Natural killer cell treated with Interleukin-12 subunit alpha and Interleukin-12 subunit beta and Interleukin-15 and Interleukin-18, amount 100 ng/mL, for 72 hours (primary cell): Measurements from ENCODE around the gene ARFGAP1. TPM values are rescaled to one million over a fixed set of nuclear protein-coding genes. Genes with fewer than 3 reads are reported as not detected.

ENCODE experiments used
- ATAC-seq, 2 donors: fragments of 150-1000 bp; cut with Tn5 transposase in 1 of 2; sonication (Bioruptor Pico), chemical (Tn5 transposase) in 1 of 2; 2 replicates each; pipeline ENCODE4 v1.10.0; 2021
- DNase-seq: peaks from one replicate; pipeline ENCODE4 v3.0.0; 2022; ENCODE audit warnings: low spot score
- H3K27ac Mint-ChIP-seq, 2 donors: 1 replicate in 1 of 2; 2 replicates in 1 of 2; pipeline ENCODE4 v1.8.0; 2022; ENCODE audit warnings: mixed read lengths in 2 of 2, mild to moderate bottlenecking in 1 of 2, moderate library complexity in 1 of 2
- H3K27me3 Mint-ChIP-seq, 2 donors: 1 replicate in 1 of 2; 2 replicates in 1 of 2; pipeline ENCODE4 v1.8.0; 2022; ENCODE audit warnings: mixed read lengths in 2 of 2
- H3K36me3 Mint-ChIP-seq: one replicate; pipeline ENCODE4 v1.8.0; 2022; ENCODE audit warnings: mixed read lengths
- H3K4me1 Mint-ChIP-seq, 2 donors: 1 replicate in 1 of 2; 2 replicates in 1 of 2; pipeline ENCODE4 v1.8.0; 2022; ENCODE audit warnings: low read depth in 2 of 2, mixed read lengths in 2 of 2, mild to moderate bottlenecking in 1 of 2
- H3K4me3 Mint-ChIP-seq: one replicate; pipeline ENCODE4 v1.8.0; 2022; ENCODE audit warnings: mixed read lengths
- H3K9me3 Mint-ChIP-seq: 2 replicates; pipeline ENCODE4 v1.8.0; 2022; ENCODE audit warnings: mixed read lengths
- total RNA-seq, 2 donors: library from RNA; stranded (reverse); gene quantifications; one replicate each; pipeline ENCODE4 v1.2.3, GENCODE V29; 2022

Gene ARFGAP1
- total RNA-seq, 2 donors from 2014 or later: 87.2 to 144 TPM

DNA sequence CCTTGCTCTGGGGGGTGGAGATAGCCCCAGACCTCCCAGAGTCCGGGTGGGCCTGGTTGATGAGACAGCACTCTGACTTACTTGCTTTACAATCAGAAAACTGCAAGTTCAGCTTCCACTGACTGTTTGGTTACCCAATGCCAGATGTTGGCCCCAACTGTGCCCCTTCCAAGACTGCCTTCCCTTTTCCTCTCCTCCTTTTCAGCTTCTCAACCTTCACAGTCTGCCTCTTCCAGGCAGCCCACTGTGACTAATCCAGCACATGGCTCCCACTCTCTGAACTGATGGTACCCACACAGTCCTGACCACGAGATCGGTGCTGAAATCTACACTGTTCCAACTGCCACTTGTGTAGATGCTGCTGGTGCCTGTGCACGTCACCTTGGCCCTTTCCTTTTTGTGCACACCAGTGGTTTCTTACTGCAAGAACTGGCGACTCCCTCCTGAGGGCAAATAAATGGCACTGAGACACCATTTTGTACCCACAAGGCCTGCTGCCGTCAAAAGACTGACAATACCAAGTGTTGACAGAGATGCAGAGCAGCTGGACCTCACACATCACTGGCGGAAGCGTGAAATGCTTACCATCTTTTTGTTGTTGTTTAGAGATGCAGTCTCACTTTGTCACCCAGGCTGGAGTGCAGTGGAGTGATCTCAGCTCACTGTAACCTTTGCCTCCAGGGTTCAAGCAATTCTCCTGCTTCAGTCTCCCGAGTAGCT lies 1.8 kb upstream of the ARFGAP1 start:
- Mint-ChIP-seq H3K27me3 (peaks cover 9 to 12% of the 10 kb centered on the region in 2 donors), H3K4me3 (no peak overlapping the region), H3K27ac (peak overlapping the region in 1 of 2 donors; percentile 53), H3K36me3 (no peaks in the 10 kb centered on the region), H3K9me3 (no peaks in the 10 kb centered on the region), H3K4me1 (peaks cover 18 to 22% of the 10 kb centered on the region in 2 donors)
- ATAC-seq (no peak), DNase-seq (no peak)

DNA sequence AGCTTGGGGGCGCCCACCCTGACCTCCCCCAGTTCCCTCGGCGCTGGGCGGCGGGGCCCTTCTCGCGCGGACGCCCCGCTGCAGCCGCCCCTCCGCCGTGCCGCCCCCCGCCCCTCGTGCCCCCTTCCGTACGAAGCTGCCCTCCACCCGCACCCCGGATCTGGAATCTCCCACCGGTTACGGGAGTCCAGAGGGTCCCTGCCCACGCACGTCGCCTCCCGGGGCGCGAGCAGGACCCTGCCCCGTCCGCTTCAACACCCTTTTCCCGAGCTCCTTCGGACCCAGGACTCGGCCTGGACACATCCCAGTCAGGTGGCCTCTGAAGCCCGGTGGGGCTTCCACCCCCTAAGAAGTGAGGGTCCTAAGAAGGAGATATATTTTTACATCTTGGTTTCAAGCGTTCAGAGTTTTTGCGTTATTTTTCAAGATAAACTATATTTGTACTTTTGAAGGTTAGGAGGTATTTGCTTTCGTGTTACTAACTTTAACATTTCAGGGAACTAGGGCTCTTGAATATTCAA lies 506 bp downstream of the ARFGAP1 start:
- peaks cover 0 to 2% of the 10 kb centered on the region in 2 donors for H3K27me3 Mint-ChIP-seq
- ATAC-seq (peak in 1 of 2 donors; percentile 15), DNase-seq (no peak)
- H3K36me3 Mint-ChIP-seq: no peaks in the 10 kb centered on the region
- H3K4me3 Mint-ChIP-seq: peak overlapping the region; percentile 95
- H3K4me1 Mint-ChIP-seq: peaks cover 18 to 22% of the 10 kb centered on the region in 2 donors
- no peaks in the 10 kb centered on the region for H3K9me3 Mint-ChIP-seq
- H3K27ac Mint-ChIP-seq: peak overlapping the region; percentile 77 to 88

DNA sequence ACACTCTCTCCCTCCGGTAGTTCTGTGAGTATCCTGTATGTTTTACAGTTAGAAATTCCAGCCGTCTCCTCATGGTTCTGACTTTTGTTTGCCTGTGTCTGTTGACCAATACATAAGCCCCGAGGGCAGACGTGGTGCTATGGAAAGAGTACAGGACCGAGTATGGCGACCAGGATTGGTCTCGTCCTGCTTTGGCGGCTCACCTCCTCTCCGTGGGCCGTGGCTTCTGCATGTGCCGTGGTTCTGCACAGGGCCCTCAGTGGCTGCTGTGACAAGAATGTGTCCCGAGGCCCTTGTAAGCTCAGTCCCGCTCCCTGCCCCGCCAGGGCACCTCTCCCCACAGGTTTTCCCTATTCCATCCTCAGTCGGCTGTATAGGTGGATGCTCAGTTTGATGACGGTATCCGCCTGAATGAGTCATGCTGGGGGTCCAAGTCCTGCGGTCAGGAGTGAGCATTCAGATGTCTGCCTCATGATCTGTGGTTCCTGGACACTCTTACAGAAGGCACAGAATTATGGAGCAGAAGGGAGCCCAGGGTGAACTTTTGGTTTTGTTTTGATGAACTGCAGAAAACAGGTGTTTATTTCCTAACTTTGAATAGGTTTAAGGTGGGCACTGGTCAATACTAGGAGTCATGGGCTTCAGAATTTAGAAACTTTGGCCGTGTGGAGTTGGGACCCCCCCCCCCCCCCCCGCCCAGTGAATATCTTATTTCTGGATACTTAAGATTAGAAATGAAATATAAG lies 1.2 kb downstream of the ARFGAP1 start:
- ATAC-seq (no peak), DNase-seq (no peak)
- Mint-ChIP-seq H3K27ac (peak overlapping the region; percentile 77 to 88), H3K4me1 (peaks cover 18 to 22% of the 10 kb centered on the region in 2 donors), H3K27me3 (no peaks in the 10 kb centered on the region), H3K36me3 (no peaks in the 10 kb centered on the region), H3K9me3 (no peaks in the 10 kb centered on the region), H3K4me3 (peak overlapping the region; percentile 95)

DNA sequence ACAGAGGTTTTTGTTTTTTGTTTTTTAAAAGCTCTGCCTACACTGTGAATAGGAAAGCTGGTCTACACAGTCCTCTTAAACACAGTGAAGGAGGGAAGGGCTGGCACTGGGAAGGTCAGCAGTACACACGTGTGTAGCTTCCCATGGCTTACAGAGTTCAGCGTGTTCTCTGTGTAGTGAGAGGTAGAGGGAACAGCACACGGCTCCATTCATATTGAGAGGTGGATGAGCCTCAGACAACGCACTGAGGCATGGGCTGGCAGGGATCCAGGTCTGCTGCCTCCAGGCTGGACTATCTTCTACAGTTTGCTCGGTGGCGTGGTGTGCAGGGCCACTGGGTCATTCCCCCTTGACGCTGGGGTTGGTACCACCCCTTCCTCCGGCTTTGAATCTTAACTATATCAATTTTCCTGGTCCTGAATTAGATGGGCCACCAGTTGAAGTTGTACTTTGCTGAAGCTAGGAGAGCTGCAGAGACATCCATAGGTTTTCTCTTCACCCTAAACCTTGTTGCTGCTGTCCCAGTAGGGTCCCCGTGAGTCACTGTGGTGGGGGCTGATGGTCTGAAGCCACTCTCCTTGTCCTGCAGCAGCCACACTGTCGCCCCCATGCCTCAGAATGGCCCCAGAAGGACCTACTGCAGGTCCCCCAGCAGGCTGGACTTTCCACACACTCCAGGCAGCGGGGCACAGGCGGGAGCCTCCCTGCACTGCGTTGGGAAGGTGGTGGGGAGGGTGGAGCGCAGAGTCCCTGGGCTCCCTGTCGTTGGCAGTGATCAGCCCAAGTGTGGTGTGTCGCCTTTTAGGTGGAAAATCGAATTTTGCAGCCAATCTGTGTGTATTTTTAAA lies 2.0 kb downstream of the ARFGAP1 start:
- Mint-ChIP-seq H3K4me3 (peak overlapping the region; percentile 42), H3K4me1 (peaks cover 18 to 22% of the 10 kb centered on the region in 2 donors), H3K27me3 (no peaks in the 10 kb centered on the region), H3K9me3 (no peaks in the 10 kb centered on the region), H3K36me3 (no peaks in the 10 kb centered on the region), H3K27ac (peak overlapping the region in 1 of 2 donors; percentile 25)
- ATAC-seq: no peak
- no peak for DNase-seq

DNA sequence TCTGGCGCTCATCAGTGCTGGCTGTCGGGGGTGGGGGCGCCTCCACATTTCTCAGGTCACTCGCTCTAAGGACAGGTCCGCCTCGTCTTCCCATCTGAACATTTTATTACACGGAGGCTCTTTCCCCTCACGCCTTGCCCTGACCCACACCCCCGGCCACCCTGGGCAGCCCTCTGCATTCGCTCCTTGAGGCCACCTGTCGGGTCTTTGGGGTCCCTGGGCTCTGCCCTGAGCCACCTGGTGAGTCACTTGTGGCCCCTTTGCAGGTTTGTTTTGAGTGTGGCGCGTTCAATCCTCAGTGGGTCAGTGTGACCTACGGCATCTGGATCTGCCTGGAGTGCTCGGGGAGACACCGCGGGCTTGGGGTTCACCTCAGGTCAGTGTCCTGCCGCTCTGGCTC lies 3.2 kb downstream of the ARFGAP1 start:
- ATAC-seq (no peak), DNase-seq (no peak)
- Mint-ChIP-seq H3K36me3 (no peaks in the 10 kb centered on the region), H3K9me3 (no peaks in the 10 kb centered on the region), H3K4me3 (no peak overlapping the region), H3K4me1 (peaks cover 18 to 20% of the 10 kb centered on the region in 2 donors), H3K27me3 (no peaks in the 10 kb centered on the region), H3K27ac (no peak overlapping the region)

DNA sequence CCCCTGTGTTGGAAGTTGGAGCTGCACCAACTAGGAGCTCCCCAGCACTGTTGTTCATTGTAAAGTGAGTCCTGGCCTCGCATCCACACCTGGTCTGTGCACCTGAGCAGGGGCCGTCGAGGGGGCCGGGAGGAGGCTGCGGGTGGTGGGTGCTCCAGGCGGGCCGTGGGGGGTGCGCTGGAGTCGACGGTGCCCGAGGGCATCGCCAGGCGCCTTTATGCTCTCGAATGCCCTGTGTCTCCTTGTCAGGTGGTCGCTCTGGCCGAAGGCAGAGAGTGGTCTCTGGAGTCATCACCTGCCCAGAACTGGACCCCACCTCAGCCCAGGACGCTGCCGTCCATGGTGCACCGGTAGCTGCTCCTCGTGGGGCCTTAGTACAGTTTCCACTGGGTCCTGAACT lies 4.3 kb downstream of the ARFGAP1 start:
- no peak overlapping the region for H3K27ac Mint-ChIP-seq
- H3K36me3 Mint-ChIP-seq: no peaks in the 10 kb centered on the region
- no peaks in the 10 kb centered on the region for H3K9me3 Mint-ChIP-seq
- no peak overlapping the region for H3K4me3 Mint-ChIP-seq
- DNase-seq: no peak
- H3K27me3 Mint-ChIP-seq: no peaks in the 10 kb centered on the region
- peaks cover 14 to 18% of the 10 kb centered on the region in 2 donors for H3K4me1 Mint-ChIP-seq
- ATAC-seq: no peak

DNA sequence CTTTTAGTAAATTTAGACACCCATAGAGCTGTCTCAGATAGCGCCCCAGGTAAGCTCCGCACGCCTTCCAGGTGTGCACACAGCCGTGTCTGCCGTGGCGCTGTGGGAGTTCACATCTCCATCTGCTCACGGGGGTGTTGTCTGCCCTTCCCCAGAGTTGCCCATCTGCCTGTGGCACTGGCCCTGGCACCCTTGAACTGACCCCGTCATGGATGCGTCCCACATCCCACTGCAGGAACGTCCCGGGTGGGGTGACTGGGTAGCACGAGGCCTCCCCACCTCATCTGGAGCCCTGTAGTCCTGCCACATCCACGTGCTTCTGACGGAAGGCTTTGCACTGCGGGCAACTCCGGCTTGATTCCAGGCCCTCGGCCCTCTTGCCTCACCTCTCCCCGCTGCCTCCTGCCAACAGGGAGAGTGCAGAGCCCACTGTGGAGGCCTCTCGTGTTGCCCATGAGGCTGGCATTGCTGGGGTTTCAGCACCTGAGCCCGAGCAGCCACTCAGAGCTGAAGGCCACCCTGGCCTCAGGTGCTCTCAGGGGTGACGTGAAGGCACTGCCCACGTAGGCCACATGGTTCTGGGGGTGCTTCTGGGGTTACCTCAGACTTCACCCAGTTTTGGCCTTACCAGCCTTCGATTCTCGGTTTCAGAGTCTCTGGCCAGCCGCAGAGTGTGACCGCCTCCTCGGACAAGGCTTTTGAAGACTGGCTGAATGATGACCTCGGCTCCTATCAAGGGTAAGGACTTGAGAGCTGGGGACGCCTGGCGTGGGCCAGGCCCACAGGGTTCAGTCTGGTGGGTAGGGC lies 5.1 kb downstream of the ARFGAP1 start:
- no peak overlapping the region for H3K4me3 Mint-ChIP-seq

DNA sequence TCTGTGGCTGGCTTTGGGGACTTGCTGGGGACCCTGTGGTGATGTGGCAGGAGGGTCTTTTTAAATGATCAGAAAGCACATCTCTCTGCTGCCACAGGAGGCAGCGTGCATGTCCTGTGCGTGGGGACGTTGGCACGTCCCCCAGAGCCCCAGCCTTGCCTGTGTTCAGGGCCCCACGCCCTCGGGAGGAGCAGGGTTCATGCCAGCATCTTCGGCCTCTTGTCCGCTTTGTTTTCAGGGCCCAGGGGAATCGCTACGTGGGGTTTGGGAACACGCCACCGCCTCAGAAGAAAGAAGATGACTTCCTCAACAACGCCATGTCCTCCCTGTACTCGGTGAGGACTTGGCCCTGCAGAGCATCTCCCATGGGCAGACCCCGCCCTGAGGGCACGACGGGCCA lies 6.0 kb downstream of the ARFGAP1 start:
- Mint-ChIP-seq H3K9me3 (no peaks in the 10 kb centered on the region), H3K36me3 (no peaks in the 10 kb centered on the region), H3K4me1 (peaks cover 10 to 14% of the 10 kb centered on the region in 2 donors), H3K27me3 (no peaks in the 10 kb centered on the region), H3K4me3 (no peak overlapping the region), H3K27ac (no peak overlapping the region)
- no peak for DNase-seq
- ATAC-seq: no peak

More for the DNA sequence above, 5.1 kb downstream of the ARFGAP1 start:
- H3K9me3 Mint-ChIP-seq: no peaks in the 10 kb centered on the region
- ATAC-seq (no peak), DNase-seq (no peak)
- no peaks in the 10 kb centered on the region for H3K27me3 Mint-ChIP-seq
- H3K36me3 Mint-ChIP-seq: no peaks in the 10 kb centered on the region
- no peak overlapping the region for H3K27ac Mint-ChIP-seq
- H3K4me1 Mint-ChIP-seq: peaks cover 14 to 18% of the 10 kb centered on the region in 2 donors

DNA sequence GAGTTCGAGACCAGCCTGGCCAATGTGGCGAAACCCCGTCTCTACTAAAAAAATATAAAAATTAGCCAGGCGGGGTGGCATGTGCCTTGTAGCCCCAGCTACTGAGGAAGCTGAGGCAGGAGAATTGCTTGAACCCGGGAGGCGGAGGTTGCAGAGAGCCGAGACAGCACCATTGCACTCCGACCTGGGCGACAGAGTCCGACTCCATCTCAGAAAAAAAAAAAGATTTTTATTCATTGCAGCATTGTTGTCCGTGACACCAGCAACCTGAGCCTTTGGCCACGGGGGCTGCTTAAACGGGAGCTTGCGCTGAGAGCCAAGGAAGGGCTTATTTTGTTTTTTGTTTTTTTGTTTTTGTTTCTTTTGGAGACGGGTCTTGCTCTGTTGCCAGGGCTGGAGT lies 7.3 kb downstream of the ARFGAP1 start:
- no peaks in the 10 kb centered on the region for H3K9me3 Mint-ChIP-seq
- no peak overlapping the region for H3K27ac Mint-ChIP-seq
- DNase-seq: no peak
- H3K27me3 Mint-ChIP-seq: no peaks in the 10 kb centered on the region
- no peak overlapping the region for H3K4me3 Mint-ChIP-seq
- peaks cover under 1 to 5% of the 10 kb centered on the region in 2 donors for H3K4me1 Mint-ChIP-seq
- ATAC-seq: no peak
- H3K36me3 Mint-ChIP-seq: no peaks in the 10 kb centered on the region

DNA sequence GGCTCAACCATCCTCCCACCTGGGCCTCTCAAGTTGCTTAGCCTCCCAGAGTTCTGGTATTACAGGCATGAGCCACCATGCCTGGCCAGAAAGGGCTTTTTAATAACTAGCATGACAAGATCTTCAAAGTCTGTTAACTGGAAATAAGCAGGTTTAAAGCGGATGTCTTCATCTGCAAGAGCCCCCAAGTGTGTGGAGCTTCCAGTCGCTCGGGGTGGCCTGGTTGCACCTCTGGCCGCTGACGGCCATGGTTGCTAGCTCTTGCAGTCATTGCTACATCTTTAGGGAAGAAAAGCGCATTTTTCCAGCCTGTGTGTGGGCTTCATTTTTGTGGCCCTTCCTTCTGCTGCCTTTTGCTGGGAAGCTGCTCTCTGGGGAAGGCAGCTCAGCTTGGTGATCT lies 7.8 kb downstream of the ARFGAP1 start:
- no peak overlapping the region for H3K4me3 Mint-ChIP-seq
- ATAC-seq: no peak
- H3K27ac Mint-ChIP-seq: no peak overlapping the region
- H3K36me3 Mint-ChIP-seq: no peaks in the 10 kb centered on the region
- no peaks in the 10 kb centered on the region for H3K9me3 Mint-ChIP-seq
- H3K4me1 Mint-ChIP-seq: peaks cover 0 to 1% of the 10 kb centered on the region in 2 donors
- H3K27me3 Mint-ChIP-seq: no peaks in the 10 kb centered on the region
- no peak for DNase-seq

DNA sequence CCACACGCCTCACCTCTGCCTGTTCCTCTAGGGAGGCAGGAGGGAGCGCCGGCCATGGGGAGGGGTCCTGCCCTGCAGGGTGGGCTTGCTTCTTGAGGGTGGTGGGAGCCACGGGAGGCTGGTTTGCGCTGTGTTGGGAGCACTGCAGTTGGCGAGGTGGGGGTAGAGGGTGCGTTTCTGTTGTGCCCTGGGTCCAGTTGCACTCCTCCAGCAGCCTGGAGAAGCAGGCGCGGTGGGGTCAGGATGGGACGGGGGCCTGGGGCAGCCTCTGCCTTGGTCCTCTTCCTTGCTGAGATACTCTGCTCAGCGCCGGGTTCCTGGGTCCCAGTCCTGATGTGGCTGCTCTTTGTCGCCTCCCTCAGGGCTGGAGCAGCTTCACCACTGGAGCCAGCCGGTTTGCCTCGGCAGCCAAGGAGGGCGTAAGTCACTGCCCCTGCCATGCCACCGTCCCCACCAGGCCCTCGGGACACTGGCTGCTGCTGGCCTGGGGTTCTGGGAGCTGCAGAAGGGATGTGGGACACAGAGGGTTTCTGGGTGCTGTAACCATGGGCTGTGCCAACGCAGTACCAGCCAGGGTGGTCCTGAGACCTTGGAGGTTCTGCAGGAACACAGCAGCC lies 8.4 kb downstream of the ARFGAP1 start:
- no peaks in the 10 kb centered on the region for H3K9me3 Mint-ChIP-seq
- no peaks in the 10 kb centered on the region for H3K4me1 Mint-ChIP-seq

DNA sequence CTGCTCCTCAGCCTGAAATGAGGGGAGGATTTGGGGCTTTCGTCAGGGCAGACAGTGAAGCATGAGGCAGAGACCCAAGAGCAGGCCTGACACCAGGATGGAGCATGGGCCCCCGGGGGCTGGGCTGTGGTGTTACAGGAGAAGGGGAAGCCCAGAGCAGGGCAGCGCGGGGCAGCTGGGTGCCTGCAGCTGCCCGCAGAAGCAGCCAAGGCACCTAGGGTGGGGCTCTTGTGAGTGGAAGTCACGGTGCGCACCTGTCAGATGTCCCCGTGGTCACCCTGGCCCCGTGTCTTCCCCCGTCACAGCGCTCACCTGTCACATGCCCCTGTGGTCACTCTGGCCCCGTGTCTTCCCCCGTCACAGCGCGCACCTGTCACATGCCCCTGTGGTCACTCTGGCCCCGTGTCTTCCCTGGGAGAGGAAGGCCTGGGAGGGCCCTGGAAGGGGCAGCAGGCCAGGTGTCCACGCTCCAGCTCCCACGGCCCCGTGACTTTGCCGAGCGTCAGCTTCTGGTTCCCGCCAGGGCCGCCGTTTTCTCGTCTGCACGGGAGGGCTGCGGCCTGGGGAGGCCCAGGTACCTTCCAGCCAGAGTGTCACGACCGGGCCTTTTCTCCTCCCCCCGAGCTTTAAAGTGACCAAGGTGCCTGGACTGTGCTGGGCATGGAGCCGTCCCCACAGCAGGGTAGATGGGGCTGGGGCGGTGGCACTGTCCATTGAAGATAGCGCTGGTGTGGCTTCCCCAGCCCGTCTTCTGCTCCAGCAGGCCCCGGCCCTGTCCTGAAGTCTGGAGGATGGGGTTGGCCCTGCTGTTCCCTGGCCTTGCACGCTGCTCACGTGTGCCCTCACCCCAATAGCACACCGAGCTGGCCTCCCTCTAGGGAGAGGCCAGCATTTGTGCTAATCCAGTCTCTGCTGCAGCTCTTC lies 9.4 kb downstream of the ARFGAP1 start:
- no peaks in the 10 kb centered on the region for H3K27me3 Mint-ChIP-seq
- H3K36me3 Mint-ChIP-seq: no peaks in the 10 kb centered on the region
- no peaks in the 10 kb centered on the region for H3K4me1 Mint-ChIP-seq
- DNase-seq (no peak), ATAC-seq (no peak)
- H3K27ac Mint-ChIP-seq: no peak overlapping the region
- H3K4me3 Mint-ChIP-seq: no peak overlapping the region
- H3K9me3 Mint-ChIP-seq: no peaks in the 10 kb centered on the region

More for the DNA sequence above, 8.4 kb downstream of the ARFGAP1 start:
- Mint-ChIP-seq H3K27me3 (no peaks in the 10 kb centered on the region), H3K4me3 (no peak overlapping the region), H3K36me3 (no peaks in the 10 kb centered on the region), H3K27ac (no peak overlapping the region)
- no peak for ATAC-seq
- no peak for DNase-seq
